HG03045 (cell line): ENCODE data around the gene USP20.

ENCODE experiments used
- ATAC-seq: cut with Tn5 transposase; IDR thresholded peaks from one replicate; pipeline ENCODE4 v1.9.1; 2021; ENCODE audit warnings: mild to moderate bottlenecking, moderate library complexity; ENCODE audit not compliant: unreplicated experiment

USP20 gene

DNA sequence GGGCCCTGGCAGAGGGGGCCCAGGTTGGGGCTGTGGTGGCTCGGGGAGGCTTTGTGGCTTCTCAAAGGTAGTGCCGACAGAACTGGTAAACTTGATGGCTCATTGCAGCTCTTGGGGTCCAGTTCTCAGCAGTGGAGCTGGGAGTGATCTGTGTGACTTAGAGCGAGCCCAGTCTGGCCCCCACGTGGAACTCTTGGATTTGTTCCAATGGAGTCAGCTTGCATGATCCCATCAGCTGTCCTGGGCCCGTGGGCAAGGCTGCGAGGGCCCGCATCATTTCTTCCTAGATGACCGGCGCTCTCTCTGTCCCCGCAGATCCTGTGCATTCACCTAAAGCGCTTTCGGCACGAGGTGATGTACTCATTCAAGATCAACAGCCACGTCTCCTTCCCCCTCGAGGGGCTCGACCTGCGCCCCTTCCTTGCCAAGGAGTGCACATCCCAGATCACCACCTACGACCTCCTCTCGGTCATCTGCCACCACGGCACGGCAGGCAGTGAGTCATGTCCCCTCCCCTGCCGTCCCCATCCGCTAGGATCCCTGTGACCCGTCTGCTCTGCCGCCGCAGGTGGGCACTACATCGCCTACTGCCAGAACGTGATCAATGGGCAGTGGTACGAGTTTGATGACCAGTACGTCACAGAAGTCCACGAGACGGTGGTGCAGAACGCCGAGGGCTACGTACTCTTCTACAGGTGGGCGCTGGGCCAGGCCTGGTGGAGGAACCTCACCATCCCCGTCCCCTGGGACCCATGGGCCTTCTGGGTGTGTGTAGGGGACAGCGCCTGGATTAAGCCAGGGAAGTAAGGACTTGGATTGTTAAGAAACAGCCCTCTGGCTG lies 39.2 kb downstream of the USP20 start:
- ATAC-seq = no peak

DNA sequence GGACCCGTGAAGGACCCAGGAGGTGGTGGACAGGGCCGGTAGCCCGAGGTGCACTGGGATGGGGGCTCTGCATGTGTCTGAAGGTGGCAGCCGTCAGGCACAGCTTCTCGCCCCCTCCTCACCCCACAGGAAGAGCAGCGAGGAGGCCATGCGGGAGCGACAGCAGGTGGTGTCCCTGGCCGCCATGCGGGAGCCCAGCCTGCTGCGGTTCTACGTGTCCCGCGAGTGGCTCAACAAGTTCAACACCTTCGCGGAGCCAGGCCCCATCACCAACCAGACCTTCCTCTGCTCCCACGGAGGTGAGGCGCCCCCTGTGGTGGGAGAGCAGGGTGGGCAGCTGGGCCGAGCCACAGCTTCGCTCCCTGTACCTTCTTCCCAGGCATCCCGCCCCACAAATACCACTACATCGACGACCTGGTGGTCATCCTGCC lies 39.9 kb downstream of the USP20 start:
- no peak for ATAC-seq

DNA sequence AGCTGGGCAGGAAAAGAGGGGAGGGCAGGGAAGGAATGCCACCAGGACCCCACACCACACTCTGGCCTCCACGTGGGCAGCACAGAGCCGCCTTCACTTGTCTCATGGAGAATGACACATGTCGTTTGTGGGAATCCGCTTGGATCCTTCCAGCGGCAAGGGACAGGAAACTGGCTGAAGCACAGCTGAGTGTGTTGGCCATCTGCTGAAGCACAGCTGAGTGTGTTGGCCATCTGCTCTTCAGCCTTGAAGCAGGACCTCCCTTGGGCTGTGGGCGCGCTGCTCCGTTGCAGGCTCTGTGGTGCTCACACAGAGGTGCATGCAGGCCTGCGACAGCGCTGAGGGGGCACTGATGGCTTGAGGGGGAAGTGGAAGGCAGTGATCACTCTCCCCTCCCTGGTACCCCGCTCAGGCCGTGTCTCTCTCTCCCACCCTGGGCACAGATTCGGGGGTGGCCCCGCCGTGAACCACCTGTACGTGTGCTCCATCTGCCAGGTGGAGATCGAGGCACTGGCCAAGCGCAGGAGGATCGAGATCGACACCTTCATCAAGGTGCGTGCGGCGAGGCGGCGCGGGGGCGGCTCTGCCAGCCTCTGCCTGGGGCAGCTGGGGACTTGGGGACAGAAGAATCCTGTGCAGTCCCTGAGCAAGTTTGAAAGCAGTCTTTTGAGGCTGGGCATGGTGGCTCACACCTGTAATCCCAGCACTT lies 40.6 kb downstream of the USP20 start:
- ATAC-seq = no peak

DNA sequence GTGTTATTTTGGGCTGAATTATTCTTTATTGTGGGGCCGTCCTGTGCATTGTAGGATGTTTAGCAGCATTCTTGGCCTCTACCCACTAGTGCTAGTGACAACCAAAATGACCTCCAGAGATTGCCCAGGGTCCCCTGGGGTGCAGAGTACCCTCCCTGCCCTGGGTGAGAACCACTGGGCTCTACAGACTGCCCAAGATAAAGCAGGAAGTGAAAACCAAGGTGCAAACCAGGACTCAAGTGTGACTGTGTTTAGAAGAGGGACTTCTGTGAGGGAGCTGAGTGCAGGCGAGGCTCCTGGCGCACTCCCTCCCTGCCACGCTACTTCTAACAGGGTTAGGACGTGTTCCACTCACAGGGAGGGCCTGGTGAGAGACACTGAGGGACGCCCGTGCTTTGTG lies 41.6 kb downstream of the USP20 start:
- ATAC-seq = no peak

DNA sequence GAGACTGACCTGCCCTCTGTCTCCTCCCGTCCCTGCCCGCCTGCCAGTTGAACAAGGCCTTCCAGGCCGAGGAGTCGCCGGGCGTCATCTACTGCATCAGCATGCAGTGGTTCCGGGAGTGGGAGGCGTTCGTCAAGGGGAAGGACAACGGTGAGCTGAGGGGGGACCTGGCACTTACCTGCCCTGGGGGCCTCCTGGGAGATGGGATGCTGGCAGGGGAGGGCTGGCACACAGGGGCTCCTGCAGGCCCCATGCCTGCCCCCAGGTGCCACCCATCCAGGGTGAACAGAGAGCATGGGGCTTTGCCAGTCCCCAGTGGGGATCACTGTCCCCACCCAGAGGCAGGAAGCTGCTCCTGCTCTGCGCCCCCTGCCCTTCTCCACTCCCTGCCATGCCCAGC lies 43.0 kb downstream of the USP20 start:
- ATAC-seq = no peak

DNA sequence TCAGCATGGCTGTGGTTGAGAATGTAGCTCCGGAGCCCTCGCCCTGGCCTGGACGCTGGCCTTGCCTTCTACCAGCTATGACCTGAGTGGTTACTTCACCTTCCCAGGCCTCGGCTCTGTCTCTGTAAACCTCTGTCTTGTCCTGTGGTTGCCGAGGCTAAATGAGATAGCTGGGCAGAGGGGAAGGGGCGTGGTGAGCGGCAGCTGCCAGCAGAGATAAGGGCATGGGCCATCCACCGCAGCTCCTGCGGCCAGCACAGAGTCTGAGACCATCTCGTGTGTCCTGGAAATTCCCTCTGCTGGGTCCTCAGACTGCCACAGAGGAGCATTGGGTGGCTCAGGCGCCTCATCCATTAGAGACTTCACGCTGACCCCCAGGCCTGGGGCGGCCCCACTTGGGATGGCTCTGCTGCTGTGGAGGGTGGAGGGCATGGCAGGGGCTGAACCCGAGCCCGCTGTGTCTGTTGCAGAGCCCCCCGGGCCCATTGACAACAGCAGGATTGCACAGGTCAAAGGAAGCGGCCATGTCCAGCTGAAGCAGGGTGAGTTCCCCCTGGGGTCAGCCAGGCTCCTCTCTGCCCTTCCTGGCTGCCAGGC lies 43.9 kb downstream of the USP20 start:
- ATAC-seq = no peak

DNA sequence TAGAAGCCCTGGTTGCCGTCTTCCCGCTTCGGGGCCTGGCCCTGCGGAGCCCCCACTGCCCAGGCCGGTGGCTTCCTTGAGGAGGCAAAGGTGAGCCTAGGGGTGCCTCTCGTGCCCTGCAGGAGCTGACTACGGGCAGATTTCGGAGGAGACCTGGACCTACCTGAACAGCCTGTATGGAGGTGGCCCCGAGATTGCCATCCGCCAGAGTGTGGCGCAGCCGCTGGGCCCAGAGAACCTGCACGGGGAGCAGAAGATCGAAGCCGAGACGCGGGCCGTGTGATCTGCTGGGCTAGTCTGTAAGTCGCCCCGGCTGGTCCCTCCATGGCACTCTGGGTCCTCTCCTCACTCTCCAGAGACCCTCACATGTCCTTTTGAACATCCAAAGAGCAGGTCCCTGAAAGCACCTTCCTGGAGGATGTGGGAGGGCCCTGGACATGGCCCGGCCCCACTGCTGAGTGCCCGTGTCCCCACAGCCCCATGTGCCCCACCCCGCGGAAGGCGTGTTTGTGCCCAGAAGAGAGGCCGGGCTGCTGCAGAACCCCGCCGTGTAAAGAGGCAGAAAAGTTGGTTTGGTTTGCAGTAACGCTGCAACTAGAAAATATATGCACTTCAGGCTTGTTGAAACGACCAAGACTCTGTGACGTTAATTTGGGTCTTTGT lies 44.9 kb downstream of the USP20 start:
- ATAC-seq = no peak

DNA sequence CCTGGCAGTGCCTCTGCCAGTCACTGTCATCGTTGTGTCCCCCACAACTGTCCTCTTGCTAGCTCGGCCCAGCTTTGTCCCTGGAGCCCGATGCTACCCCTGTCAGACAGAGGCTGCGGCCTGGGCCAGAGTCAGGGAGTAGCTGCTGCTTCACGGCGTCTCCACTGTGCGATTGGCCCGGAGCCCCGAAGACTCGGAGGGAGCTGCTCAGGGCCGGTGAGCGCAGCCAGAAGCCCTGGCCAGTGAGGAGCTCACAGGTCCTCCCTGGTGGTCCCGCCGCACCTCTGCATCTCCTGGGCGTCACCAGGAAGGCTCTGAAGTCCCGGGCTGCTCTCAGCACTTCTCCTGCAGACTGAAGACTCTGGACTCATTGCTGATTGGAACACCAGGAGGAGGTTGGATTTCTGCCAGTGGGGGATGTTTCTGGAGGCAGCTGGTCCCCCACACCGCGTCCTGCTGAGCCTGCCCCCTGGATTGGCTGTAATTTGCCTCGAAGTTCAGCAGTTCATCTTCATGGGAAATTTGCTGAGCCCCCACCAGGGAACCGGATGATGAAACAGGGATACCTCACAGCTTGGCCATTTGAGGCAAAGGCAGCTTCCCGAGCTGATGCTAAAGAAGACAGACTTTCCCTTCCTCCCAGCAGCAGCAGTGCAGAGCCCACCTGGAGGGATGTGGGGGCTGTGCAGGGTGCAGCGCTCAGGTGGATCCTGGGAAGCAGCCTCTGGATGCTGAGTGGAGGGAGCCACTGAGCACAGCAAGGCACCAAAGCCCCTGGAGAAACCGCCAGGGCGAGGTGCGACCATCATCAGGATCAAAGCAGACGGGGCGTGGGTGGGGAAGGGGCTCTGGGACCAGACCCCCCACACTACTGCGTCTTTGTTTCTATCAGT lies 45.6 kb downstream of the USP20 start:
- no peak for ATAC-seq

DNA sequence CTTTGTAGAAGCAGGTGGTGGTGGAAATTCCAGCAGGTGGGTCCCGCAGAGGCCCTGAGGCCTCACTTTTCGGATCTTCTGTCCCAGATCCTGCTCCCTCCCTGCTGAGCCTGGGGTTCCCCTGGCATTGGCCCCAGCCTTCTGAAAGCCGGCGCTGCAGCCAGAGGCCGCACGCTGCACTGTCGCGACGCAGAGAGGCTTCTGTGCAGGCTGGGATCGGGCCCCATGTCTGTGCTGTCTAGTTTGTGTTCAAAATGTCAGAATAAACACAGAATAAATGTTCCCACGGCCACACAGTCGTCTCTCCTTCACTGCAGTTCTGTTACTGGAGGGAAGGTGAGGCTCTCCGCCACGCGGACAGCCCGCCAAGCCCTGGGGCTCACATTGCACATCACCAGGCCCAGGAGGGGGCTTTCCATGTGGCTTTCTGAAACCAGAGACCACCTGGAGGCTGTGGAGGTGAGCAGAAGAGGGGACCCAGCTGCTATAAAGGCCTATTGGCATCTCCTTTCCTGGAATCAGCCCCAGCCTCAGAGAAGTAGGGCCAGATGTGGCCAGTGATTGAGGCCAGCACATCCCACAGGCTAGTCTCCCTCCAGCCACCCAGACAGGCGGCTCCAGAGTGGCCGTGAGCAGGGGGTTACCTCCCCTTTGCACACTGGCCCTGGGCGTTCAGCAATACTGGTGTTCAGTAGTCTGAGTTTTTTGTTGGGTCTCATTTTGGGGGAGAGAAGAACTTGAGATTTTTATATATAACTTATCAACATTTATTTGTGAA lies 46.5 kb downstream of the USP20 start:
- no peak for ATAC-seq

DNA sequence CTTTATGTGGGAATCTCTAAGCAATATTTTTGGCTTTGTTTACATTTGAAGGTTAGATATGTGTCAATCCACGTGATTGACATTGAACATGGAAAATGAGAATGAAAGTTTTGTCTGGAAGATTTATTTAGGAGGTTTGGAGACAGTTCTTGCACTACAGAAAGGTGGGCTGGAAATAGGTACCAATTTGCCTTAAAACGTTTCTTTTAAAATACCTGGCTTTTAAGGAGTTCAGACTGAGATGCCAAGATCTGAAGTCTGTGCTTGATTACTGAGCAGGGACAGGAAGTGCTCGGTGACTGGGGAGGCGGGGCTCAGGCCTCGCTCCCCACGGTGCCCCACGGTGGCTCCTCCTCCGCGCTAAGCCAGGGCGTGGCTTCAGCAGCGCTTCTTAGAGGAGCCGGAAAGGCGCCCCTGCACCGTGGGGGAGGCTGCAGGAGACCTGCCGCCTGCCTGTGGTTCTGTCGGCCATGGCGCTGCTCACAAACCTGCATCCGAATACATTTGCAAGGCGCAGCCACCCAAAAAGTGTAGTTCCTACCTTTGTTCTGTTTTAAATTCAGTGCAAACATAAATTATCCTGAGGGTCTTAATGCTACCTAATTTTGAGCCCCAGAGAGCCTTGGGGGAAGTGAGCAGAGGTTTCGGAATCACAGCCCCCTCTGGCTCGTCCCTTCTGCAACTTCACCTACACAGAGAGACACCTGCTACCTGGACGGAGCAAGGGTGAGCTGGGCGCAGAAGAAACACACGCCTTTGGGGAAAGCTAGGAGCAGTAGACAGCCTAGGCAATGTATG lies 49.2 kb downstream of the USP20 start:
- peak; percentile 34 for ATAC-seq

DNA sequence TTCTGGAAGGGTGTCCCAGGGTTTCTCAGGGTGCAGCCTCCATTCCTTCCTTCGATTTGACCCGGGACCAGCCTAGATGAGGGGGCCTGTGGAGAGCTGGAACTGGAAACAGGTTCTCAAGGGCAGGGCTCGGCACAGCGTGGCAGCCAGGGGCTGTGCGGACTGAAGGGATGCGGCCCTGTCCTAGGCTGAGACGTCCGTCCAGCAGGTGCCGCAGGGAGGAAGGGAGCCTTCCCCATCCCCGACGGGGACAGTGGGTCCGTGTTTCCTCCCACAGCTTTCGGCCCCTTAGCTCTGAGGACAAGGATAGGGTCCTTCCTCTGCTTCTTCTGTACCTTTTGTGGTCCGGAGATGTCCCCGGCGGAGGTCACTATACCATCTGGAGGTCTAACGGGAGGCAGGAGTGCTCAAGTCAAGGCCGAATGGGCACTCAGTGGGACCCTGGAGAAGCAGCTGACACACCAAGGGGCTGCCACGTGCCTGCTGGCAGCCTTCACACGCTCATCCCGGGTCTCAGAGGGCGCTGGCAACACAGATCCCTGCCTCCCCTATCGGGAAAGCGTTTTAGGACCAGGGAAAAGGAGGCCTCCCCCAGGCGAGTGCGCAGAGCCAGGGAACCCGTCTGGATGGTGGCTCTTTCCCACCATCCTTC lies 49.9 kb downstream of the USP20 start:
- no peak for ATAC-seq

DNA sequence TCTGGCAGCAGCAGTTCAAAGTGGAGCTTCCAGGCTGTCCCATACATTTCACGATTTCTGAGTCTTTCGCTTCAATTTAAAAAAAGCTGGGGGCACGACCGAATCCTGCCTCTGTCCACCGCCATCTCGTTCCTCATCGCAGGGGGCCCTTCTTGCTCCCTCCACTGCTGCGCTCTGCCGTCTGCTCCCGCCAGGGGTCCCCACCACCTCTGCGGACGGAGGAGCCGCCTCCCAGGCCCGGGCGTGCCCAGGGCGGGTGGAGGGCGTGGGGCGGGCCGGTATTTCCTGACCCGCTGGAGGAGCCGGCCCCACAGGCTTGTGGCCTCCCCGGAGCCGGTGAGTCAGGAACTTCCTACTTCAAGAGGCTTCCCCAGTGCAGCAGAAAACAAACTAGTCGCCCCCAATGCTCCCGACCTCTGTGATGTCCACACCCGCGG lies 50.4 kb downstream of the USP20 start:
- peak; percentile 30 for ATAC-seq

DNA sequence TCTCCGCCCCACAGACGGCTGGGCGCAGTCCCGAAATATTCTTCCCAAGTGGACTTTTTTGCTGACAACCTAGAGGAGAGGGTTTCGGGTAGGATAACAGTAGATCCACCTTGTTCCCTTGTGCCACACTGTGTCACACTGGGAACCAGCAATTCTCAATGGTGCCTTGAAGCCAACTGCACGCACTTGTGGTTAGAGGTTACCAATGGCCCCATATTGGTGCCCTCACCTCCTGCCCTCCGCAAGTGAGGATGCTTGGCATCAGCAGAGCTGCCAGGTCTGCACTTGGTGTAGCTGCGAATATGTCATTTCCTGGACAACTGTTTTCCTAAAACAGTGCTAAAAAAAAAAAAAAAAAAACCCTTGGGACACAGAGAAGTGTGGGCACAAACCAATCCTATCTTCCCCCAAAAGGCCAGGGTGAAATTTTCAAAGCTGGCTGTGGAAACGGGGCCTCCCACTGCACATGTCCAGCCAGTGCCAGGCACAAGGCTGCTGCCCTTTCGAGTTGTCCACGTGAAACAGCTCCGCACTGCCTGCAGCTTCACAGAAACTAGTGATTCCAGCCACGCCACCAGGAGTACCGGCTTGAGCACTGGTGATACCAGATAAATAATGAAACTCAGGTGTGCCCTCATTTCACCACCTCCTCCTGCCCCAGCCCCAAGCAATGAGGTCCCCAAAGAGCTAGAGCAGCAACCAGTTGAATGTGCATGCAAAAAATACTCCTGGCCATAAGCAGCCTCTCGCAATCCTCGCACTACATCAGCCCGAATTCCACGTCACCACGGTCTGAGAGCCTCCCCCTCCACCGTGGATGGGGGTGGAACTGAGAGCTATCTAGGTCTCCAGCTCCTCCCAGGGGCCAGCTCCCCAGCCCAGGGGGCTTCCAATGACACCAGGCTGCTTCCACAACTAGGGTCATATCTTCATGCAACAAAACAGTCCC lies 51.2 kb downstream of the USP20 start:
- no peak for ATAC-seq

DNA sequence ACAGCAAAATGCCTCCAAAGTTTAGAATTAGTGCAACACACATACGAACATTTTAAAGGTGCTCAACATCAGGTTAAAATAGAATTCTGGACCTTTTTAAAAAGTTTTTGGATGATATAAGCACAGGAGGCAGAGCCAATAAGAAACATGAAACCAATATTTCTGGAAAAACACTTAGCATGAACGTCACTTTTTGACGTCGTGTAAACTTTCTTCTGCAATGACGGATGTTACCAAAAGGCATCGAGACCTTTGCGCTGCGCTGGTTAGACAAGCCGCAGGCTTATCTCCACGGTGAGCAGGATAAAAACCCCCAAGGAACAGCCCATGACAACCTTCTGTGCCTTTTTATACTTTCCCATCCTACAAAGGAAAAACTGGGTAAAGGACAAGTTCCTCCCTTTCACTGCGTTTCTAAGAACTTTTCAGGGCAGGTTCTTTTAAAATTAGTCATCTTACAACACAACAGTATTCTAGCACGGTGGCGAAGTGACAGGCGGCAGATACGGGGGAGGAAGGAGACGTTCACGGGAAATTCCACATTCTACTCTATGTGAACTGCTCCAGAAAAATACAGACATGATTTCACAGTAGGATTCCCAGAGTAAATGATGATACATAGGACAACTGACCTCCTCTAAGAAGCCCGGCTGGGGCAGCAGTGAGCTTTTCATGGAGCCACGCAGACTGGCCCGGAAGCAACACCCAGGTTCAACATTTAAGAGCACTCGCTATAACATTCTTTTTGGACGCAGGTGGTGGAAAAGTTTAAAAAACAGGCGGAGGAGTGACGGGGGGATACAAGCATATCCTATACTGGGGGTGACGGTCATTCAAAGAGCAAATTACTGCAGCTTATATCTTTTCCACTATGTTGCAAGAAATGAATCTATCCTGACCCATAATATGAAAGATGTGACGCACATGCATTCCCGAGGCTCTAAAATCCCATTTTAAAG lies 52.4 kb downstream of the USP20 start:
- no peak for ATAC-seq

DNA sequence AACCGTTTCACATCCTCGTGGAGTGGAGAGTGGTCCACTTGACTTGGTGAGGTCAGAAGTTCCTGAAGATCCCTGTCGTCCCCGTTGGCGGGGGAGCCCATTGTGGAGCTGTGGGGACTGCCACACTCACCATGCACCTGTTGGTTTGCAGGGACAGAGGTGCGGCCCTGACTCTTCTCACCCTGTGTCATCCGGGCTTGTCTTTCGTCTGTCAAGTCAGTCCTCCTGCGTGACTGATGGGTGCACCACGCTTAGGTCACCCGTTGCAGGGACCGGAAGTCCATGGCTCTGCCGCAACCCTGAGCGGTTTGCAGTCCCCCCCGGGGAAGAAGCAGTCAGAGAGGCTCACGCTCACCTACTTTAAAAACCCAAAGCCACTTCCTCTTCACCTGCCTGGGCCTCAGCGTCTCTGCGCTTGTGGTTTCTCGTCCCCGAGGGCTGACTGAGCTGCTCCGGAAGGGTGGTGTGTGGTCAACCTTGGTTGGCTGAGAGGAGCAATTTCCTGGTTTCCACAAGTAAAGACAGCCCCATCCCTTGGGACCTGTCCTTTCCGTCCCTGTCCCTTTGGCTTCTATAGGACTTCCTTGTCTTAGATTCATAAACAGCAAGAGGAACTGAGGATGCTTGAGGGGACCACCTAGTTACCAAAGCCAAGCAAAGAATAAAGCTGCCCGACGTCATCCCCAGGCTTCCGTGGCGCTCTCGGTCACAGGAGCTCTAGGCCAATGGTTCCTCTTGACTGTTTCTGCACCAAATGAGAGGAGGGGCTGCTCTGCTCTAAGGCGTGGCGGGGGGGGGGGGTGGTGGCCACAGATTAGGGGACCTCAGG lies 53.2 kb downstream of the USP20 start:
- peak; percentile 51 for ATAC-seq
